Measurements from ENCODE around the gene HPCAL4. TPM values are rescaled to one million over a fixed set of nuclear protein-coding genes. Genes with fewer than 3 reads are reported as not detected.
A peak's percentile ranks its signal among the peaks of the same experiment; 100 is the strongest.

HPCAL4 gene
- total RNA-seq, 1 donor from 2014 or later: not detected

GRCh38 chr1:39684313-39684664 lies 6.9 kb downstream of the HPCAL4 start:
- ChIA-PET CTCF (no interaction called here), POLR2A (no interaction called here)
- Mint-ChIP-seq H3K27me3 (peaks cover 62% of the 10 kb centered on the region), H3K36me3 (ENCODE audit: low read depth) (no peaks in the 10 kb centered on the region), H3K9me3 (no peaks in the 10 kb centered on the region), H3K27ac (no peak overlapping the region), H3K4me1 (peaks cover 5% of the 10 kb centered on the region), H3K4me3 (peak overlapping the region; percentile 16)
- ATAC-seq (ENCODE audit: low read depth) (no peak), DNase-seq (no peak)
- TF ChIP-seq CTCF (IDR thresholded peaks at IDR 0.05): no peak
- intact Hi-C loops (cut with micrococcal nuclease): no loop called here

GRCh38 chr1:39683591-39684312 lies 7.5 kb downstream of the HPCAL4 start:
- ChIA-PET CTCF (no interaction called here), POLR2A (no interaction called here)
- TF ChIP-seq CTCF (IDR thresholded peaks at IDR 0.05): no peak
- Mint-ChIP-seq H3K4me3 (no peak overlapping the region), H3K36me3 (ENCODE audit: low read depth) (no peaks in the 10 kb centered on the region), H3K4me1 (peaks cover 5% of the 10 kb centered on the region), H3K9me3 (no peaks in the 10 kb centered on the region), H3K27ac (no peak overlapping the region), H3K27me3 (peaks cover 56% of the 10 kb centered on the region)
- DNase-seq: no peak
- no peak for ATAC-seq (ENCODE audit: low read depth)
- intact Hi-C loops (cut with micrococcal nuclease): no loop called here

- Mint-ChIP-seq H3K4me3 (no peak overlapping the region), H3K27ac (no peak overlapping the region), H3K36me3 (ENCODE audit: low read depth) (no peaks in the 10 kb centered on the region), H3K27me3 (peaks cover 41% of the 10 kb centered on the region), H3K9me3 (no peaks in the 10 kb centered on the region), H3K4me1 (peaks cover 5% of the 10 kb centered on the region)
- intact Hi-C loops (cut with micrococcal nuclease): no loop called here
- DNase-seq (no peak), ATAC-seq (ENCODE audit: low read depth) (no peak)
- TF ChIP-seq CTCF (IDR thresholded peaks at IDR 0.05): no peak
- CTCF ChIA-PET: interaction anchor here (0.7 kb wide), 1 partner anchor 11 kb away, joined by 3 read pairs; no protein-coding TSS in a partner anchor
- POLR2A ChIA-PET: no interaction called here
Observed at GRCh38 chr1:39681999-39682398, 9.2 kb downstream of the HPCAL4 start.

- Mint-ChIP-seq H3K27me3 (peaks cover 35% of the 10 kb centered on the region), H3K4me3 (no peak overlapping the region), H3K27ac (no peak overlapping the region), H3K4me1 (peaks cover 5% of the 10 kb centered on the region), H3K9me3 (no peaks in the 10 kb centered on the region), H3K36me3 (ENCODE audit: low read depth) (no peaks in the 10 kb centered on the region)
- no peak for ATAC-seq (ENCODE audit: low read depth)
- no peak for TF ChIP-seq CTCF (IDR thresholded peaks at IDR 0.05)
- no peak for DNase-seq
- CTCF ChIA-PET: interaction anchor here (0.7 to 0.9 kb wide), 2 partner anchors 10 to 11 kb away, joined by 3 to 4 read pairs; no protein-coding TSS in a partner anchor
- POLR2A ChIA-PET: no interaction called here
- intact Hi-C loops (cut with micrococcal nuclease): no loop called here
Observed at GRCh38 chr1:39681294-39681693, 9.9 kb downstream of the HPCAL4 start.

- DNase-seq: no peak
- Mint-ChIP-seq H3K27me3 (peaks cover 33% of the 10 kb centered on the region), H3K4me3 (no peak overlapping the region), H3K36me3 (ENCODE audit: low read depth) (no peaks in the 10 kb centered on the region), H3K9me3 (no peaks in the 10 kb centered on the region), H3K27ac (no peak overlapping the region), H3K4me1 (peaks cover 5% of the 10 kb centered on the region)
- ChIA-PET CTCF (interaction anchor here (0.9 kb wide), 1 partner anchor 11 kb away, joined by 4 read pairs; no protein-coding TSS in a partner anchor), POLR2A (no interaction called here)
- no peak for ATAC-seq (ENCODE audit: low read depth)
- intact Hi-C loops (cut with micrococcal nuclease): no loop called here
- no peak for TF ChIP-seq CTCF (IDR thresholded peaks at IDR 0.05)
Observed at GRCh38 chr1:39680751-39681150, 10.5 kb downstream of the HPCAL4 start.

Data from activated B cell treated with CpG ODN at 0.5 μM for 24 hours (primary cell).